Loucy (cell line): ENCODE measurements around the gene RD3L.

Source experiments
- EZH2phosphoT487 ChIP-seq: fragments of 200-600 bp; IDR thresholded peaks from 2 replicates; pipeline ENCODE4 v1.6.1; 2018; ENCODE audit warnings: antibody characterized with exemption, mild to moderate bottlenecking, moderate library complexity, borderline replicate concordance
- TF ChIP-seq, protein P1 (sequence below): fragments of 200-600 bp; sonication (generic); conservative IDR thresholded peaks from 2 replicates; pipeline ENCODE4 v1.5.1; 2014; ENCODE audit warnings: mild to moderate bottlenecking, antibody characterized with exemption, low read length

DNA sequence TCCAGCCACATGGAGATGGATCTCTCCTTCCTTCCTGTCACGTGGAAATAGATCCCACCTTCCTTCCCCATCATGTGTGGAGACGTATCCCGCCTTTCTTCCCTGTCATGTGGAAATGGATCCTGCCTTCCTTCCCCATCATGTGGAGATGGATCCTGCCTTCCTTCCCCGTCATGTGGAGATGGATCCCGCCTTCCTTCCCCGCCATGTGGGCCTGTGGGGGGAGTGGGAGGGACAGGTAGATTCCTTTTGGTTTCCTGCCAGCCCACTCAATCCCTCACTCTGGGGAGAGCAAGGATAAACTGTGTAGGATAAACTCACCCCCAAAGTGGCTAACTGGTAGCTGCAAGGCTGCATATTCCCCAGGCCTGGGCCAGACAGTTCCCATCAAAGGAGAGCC, 45.8 kb downstream of the RD3L start:
- TF ChIP-seq, protein P1, sequence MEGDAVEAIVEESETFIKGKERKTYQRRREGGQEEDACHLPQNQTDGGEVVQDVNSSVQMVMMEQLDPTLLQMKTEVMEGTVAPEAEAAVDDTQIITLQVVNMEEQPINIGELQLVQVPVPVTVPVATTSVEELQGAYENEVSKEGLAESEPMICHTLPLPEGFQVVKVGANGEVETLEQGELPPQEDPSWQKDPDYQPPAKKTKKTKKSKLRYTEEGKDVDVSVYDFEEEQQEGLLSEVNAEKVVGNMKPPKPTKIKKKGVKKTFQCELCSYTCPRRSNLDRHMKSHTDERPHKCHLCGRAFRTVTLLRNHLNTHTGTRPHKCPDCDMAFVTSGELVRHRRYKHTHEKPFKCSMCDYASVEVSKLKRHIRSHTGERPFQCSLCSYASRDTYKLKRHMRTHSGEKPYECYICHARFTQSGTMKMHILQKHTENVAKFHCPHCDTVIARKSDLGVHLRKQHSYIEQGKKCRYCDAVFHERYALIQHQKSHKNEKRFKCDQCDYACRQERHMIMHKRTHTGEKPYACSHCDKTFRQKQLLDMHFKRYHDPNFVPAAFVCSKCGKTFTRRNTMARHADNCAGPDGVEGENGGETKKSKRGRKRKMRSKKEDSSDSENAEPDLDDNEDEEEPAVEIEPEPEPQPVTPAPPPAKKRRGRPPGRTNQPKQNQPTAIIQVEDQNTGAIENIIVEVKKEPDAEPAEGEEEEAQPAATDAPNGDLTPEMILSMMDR = no peak
- TF ChIP-seq EZH2phosphoT487 = no peak
